H1 (cell line): Measurements from ENCODE around the gene ADAMTS6. TPM values are rescaled to one million over a fixed set of nuclear protein-coding genes. Genes with fewer than 3 reads are reported as not detected.

Experiments used
- CTCF ChIA-PET: fragments of 300-600 bp; sonication (Branson Sonifier 250); formaldehyde crosslinking; loops from one replicate; lab custom pipeline; 2021; ENCODE audit not compliant: partially characterized antibody; lab: Charles Lee
- POLR2A ChIA-PET: fragments of 300-600 bp; sonication (Branson Sonifier 250); formaldehyde crosslinking; loops from one replicate; lab custom pipeline; 2021; ENCODE audit warnings: inconsistent platforms; ENCODE audit not compliant: partially characterized antibody; lab: Charles Lee
- DNase-seq, 2 experiments: peaks; one replicate each; pipeline versions ENCODE4 v3.0.0 to v3.0.0-alpha.2; 2010 to 2022; ENCODE audit warnings: low spot score in 2 of 2, low read depth in 1 of 2, mixed read lengths in 1 of 2
- FAIRE-seq: peaks from 2 replicates; lab custom pipeline; 2011; peaks lifted over from hg19 to GRCh38; lab: Jason Lieb, UNC
- H2AFZ ChIP-seq: 2 replicates; pipeline ENCODE4 v1.8.1; 2012; ENCODE audit warnings: low read length, inconsistent platforms
- H2AK5ac ChIP-seq: 2 replicates; pipeline ENCODE4 v1.6.1; 2013; ENCODE audit warnings: low read depth, low read length
- H2BK120ac ChIP-seq: replicated peaks from 2 replicates; pipeline ENCODE3; 2013; ENCODE audit warnings: low read depth, low read length, inconsistent platforms
- H2BK12ac ChIP-seq: 2 replicates; pipeline ENCODE4 v1.6.1; 2013; ENCODE audit warnings: low read depth, low read length
- H2BK15ac ChIP-seq: 2 replicates; pipeline ENCODE4 v1.6.1; 2013; ENCODE audit warnings: low read length
- H2BK20ac ChIP-seq: 2 replicates; pipeline ENCODE4 v1.6.1; 2013; ENCODE audit warnings: low read length
- H2BK5ac ChIP-seq: 2 replicates; pipeline ENCODE4 v1.6.1; 2013; ENCODE audit warnings: low read depth, low read length
- H3K14ac ChIP-seq: 2 replicates; pipeline ENCODE4 v1.6.1; 2013; ENCODE audit warnings: inconsistent platforms; ENCODE audit not compliant: insufficient read length
- H3K18ac ChIP-seq: 2 replicates; pipeline ENCODE4 v1.6.1; 2013; ENCODE audit warnings: low read length; ENCODE audit errors: extremely low read depth
- H3K23ac ChIP-seq: 2 replicates; pipeline ENCODE4 v1.6.1; 2013; ENCODE audit warnings: inconsistent platforms; ENCODE audit not compliant: insufficient read length
- H3K23me2 ChIP-seq: 2 replicates; pipeline ENCODE4 v1.6.1; 2013; ENCODE audit warnings: low read depth, low read length
- H3K27ac ChIP-seq: 2 replicates; pipeline ENCODE4 v1.6.1; 2011; ENCODE audit warnings: low read depth, low read length, inconsistent platforms
- H3K27me3 ChIP-seq, 4 experiments: replicated peaks in 1 of 4; 1 replicate in 1 of 4; 2 replicates in 3 of 4; pipeline versions ENCODE4 v1.6.1 to v1.8.1; 2011 to 2013; ENCODE audit warnings: low read length in 3 of 4, mild to moderate bottlenecking in 3 of 4, inconsistent platforms in 2 of 4, mixed read lengths in 2 of 4, moderate library complexity in 1 of 4; ENCODE audit not compliant: control insufficient read depth in 3 of 4, insufficient read depth in 3 of 4; ENCODE audit errors: extremely low read depth in 1 of 4
- H3K36me3 ChIP-seq, 4 experiments: 2 replicates each; pipeline versions ENCODE4 v1.6.1 to v1.8.1; 2011 to 2013; ENCODE audit warnings: mild to moderate bottlenecking in 4 of 4, low read length in 3 of 4, moderate library complexity in 2 of 4, control low read depth in 1 of 4, inconsistent platforms in 1 of 4; ENCODE audit not compliant: insufficient read depth in 4 of 4, control insufficient read depth in 2 of 4
- H3K4ac ChIP-seq: replicated peaks from 2 replicates; pipeline ENCODE3; 2013; ENCODE audit warnings: low read length, low read depth, mixed read lengths, inconsistent platforms; ENCODE audit not compliant: insufficient read length
- H3K4me1 ChIP-seq, 4 experiments: replicated peaks in 1 of 4; 1 replicate in 1 of 4; 2 replicates in 3 of 4; pipeline versions ENCODE4 v1.6.1 to v1.8.1; 2011 to 2013; ENCODE audit warnings: low read length in 3 of 4, inconsistent platforms in 2 of 4, mixed read lengths in 1 of 4; ENCODE audit not compliant: insufficient read depth in 4 of 4, control insufficient read depth in 3 of 4
- H3K4me2 ChIP-seq, 2 experiments: 2 replicates each; pipeline versions ENCODE4 v1.6.1 to v1.8.1; 2011 to 2013; ENCODE audit warnings: low read depth in 2 of 2, low read length in 2 of 2, control low read depth in 1 of 2, inconsistent platforms in 1 of 2, mild to moderate bottlenecking in 1 of 2; ENCODE audit not compliant: insufficient read depth in 1 of 2
- H3K4me3 ChIP-seq, 4 experiments: fragments of 200-600, 300-600 bp in 1 of 4; sonication (generic), shearing (Covaris generic), sonication (Bioruptor Twin) in 1 of 4; 2 replicates each; pipeline versions ENCODE4 v1.5.1 to v1.8.1; 2011 to 2016; ENCODE audit warnings: low read length in 4 of 4, low read depth in 3 of 4, control low read depth in 2 of 4, inconsistent platforms in 2 of 4, mild to moderate bottlenecking in 2 of 4, mixed read lengths in 1 of 4, moderate library complexity in 1 of 4; ENCODE audit not compliant: insufficient read depth in 2 of 4; ENCODE audit errors: extremely low read depth in 1 of 4
- H3K56ac ChIP-seq: replicated peaks from 2 replicates; pipeline ENCODE3; 2013; ENCODE audit warnings: low read depth, mild to moderate bottlenecking, mixed read lengths, low read length, inconsistent platforms; ENCODE audit not compliant: insufficient read length
- H3K79me1 ChIP-seq: 2 replicates; pipeline ENCODE4 v1.6.1; 2013; ENCODE audit warnings: low read depth, low read length, control low read depth
- H3K79me2 ChIP-seq, 2 experiments: 2 replicates each; pipeline versions ENCODE4 v1.6.1 to v1.8.1; 2012 to 2013; ENCODE audit warnings: low read length in 2 of 2, mild to moderate bottlenecking in 2 of 2, inconsistent platforms in 1 of 2; ENCODE audit not compliant: insufficient read depth in 2 of 2, control insufficient read depth in 1 of 2
- H3K9ac ChIP-seq, 4 experiments: replicated peaks in 1 of 4; 1 replicate in 1 of 4; 2 replicates in 3 of 4; pipeline versions ENCODE4 v1.6.1 to v1.8.1; 2011 to 2013; ENCODE audit warnings: low read depth in 3 of 4, low read length in 3 of 4, control low read depth in 2 of 4, mild to moderate bottlenecking in 2 of 4, moderate library complexity in 2 of 4, inconsistent platforms in 1 of 4; ENCODE audit errors: extremely low read depth in 1 of 4
- H3K9me3 ChIP-seq, 2 experiments: 2 replicates each; pipeline versions ENCODE4 v1.6.1 to v1.8.1; 2012 to 2013; ENCODE audit warnings: mild to moderate bottlenecking in 2 of 2, moderate library complexity in 2 of 2, control low read depth in 1 of 2, inconsistent platforms in 1 of 2, low read depth in 1 of 2, low read length in 1 of 2, mixed read lengths in 1 of 2; ENCODE audit not compliant: insufficient read depth in 2 of 2
- H4K20me1 ChIP-seq, 2 experiments: replicated peaks in 1 of 2; 2 replicates each; pipeline versions ENCODE3 to v1.8.1; 2011 to 2013; ENCODE audit warnings: inconsistent platforms in 2 of 2, low read length in 2 of 2, mild to moderate bottlenecking in 1 of 2; ENCODE audit not compliant: insufficient read depth in 2 of 2, control insufficient read depth in 1 of 2
- H4K5ac ChIP-seq: 2 replicates; pipeline ENCODE4 v1.6.1; 2013; ENCODE audit warnings: low read length, low read depth, mixed read lengths, inconsistent platforms; ENCODE audit not compliant: insufficient read length
- H4K8ac ChIP-seq: 2 replicates; pipeline ENCODE4 v1.8.0; 2013; ENCODE audit warnings: mild to moderate bottlenecking, moderate library complexity, low read length, inconsistent platforms; ENCODE audit not compliant: insufficient read depth; ENCODE audit errors: extremely low read depth
- H4K91ac ChIP-seq: replicated peaks from 2 replicates; pipeline ENCODE3; 2013; ENCODE audit warnings: low read length, mixed read lengths, inconsistent platforms; ENCODE audit not compliant: insufficient read length
- EGR1 ChIP-seq: IDR thresholded peaks from 2 replicates; pipeline ENCODE4 v1.6.1; 2011; ENCODE audit warnings: low read depth, low read length, borderline replicate concordance
- WGBS, 2 experiments: shearing (Covaris generic) in 1 of 2; methylation state at CpG; one replicate each; pipeline versions ENCODE4 v1.1.6 to v1.1.7; 2013 to 2015; ENCODE audit warnings: low lambda C conversion rate in 2 of 2, mixed read lengths in 2 of 2, inconsistent platforms in 1 of 2, low coverage in 1 of 2, missing lambda C conversion rate in 1 of 2; ENCODE audit not compliant: insufficient replicate concordance in 2 of 2, insufficient coverage in 1 of 2, insufficient read length in 1 of 2; ENCODE audit errors: extremely low coverage in 1 of 2, missing lambda C conversion rate in 1 of 2; 5-methylcytosine and 5-hydroxymethylcytosine counted together
- polyA plus RNA-seq, 7 experiments: library from polyadenylated mRNA; depleted of rRNA in 3 of 7; stranded (reverse) in 5 of 7; unstranded in 2 of 7; fragments of >200 nt in 5 of 7; fragments of 200-250 nt in 2 of 7; gene quantifications; 1 replicate in 5 of 7; 2 replicates in 1 of 7; 4 replicates in 1 of 7; pipeline versions ENCODE4 v1.2.1 to v1.2.3, GENCODE V29; 2011 to 2013; ENCODE audit warnings: missing spikeins in 2 of 7, mixed read lengths in 2 of 7
- total RNA-seq: library from RNA; stranded (reverse); fragmentation: NEBNext Ultra II Directional; extraction: Animal tissue kit (Norgen Biotek cat#: 25700); gene quantifications from 2 replicates; pipeline ENCODE4 v1.2.1, GENCODE V29; 2021

ADAMTS6 gene
- total and polyA plus RNA-seq, 2 of the 8 experiments (the other 6 are each of a cell fraction or from before 2014, with no cell fraction given) = 0.74 to 2.4 TPM

DNA sequence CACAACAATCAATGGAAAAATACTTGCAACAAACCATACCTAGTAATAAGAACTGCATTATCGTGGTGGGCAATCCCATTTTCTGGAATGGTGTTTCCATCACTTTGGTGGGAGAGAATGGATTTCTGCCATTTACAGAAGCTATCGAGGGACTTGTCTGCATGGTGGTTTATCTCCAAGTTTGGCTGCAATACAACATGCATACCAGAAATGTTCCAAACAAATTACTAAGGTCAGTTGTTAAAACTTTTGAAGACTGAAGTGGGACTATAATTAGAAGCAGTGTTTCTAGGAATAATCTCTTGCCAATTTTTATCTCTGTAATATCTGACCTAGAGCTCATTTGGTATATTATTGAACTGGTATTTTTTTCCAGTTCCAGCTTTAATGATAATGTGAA is 30.3 kb downstream of the ADAMTS6 start:
- Histone ChIP-seq H3K4me1 (no peaks in the 10 kb centered on the region), H2BK5ac (no peak overlapping the region), H4K5ac (no peak overlapping the region), H3K4ac (no peak overlapping the region), H2AFZ (no peak overlapping the region), H3K23ac (no peak overlapping the region), H3K9me3 (no peaks in the 10 kb centered on the region), H2BK20ac (no peak overlapping the region), H3K36me3 (no peaks in the 10 kb centered on the region), H3K14ac (no peak overlapping the region), H4K8ac (no peak overlapping the region), H3K18ac (no peak overlapping the region), H3K79me2 (no peaks in the 10 kb centered on the region), H3K4me3 (no peak overlapping the region), H4K20me1 (no peaks in the 10 kb centered on the region), H2BK12ac (no peak overlapping the region), H2AK5ac (no peak overlapping the region), H2BK15ac (no peak overlapping the region), H3K23me2 (0 out of 2 replicates have a peak, but pooled peaks cover 2% of the 10 kb centered on the region), H2BK120ac (no peak overlapping the region), H3K9ac (no peak overlapping the region), H4K91ac (no peak overlapping the region), H3K56ac (no peak overlapping the region), H3K27me3 (no peaks in the 10 kb centered on the region), H3K27ac (no peak overlapping the region), H3K79me1 (no peaks in the 10 kb centered on the region), H3K4me2 (no peak overlapping the region)
- FAIRE-seq = no peak
- POLR2A ChIA-PET = no interaction called here
- 94% methylated on average over 2 of the region's 2 CpGs; no CpG with 5 or more reads in 1 of the 2 experiments for WGBS, 2 experiments
- CTCF ChIA-PET = no interaction called here
- DNase-seq = no peak
- TF ChIP-seq EGR1 = no peak
